HCT116 (cell line): ENCODE measurements around the gene PANX2.

Experiments
- CEBPB ChIP-seq: IDR thresholded peaks from 2 replicates; pipeline ENCODE4 v1.6.1; 2012; ENCODE audit warnings: low read depth
- CTCF ChIP-seq, 3 experiments: fragments of 200-600 bp in 1 of 3; sonication (generic) in 1 of 3; IDR thresholded peaks in 2 of 3; conservative IDR thresholded peaks in 1 of 3; 2 replicates each; pipeline ENCODE4 v1.5.1; 2012 to 2017; ENCODE audit warnings: low read depth in 2 of 3, low read length in 2 of 3, antibody characterized with exemption in 1 of 3, borderline replicate concordance in 1 of 3, control low read depth in 1 of 3, mild to moderate bottlenecking in 1 of 3, mixed read lengths in 1 of 3, mixed run types in 1 of 3, moderate library complexity in 1 of 3; ENCODE audit not compliant: insufficient read depth in 1 of 3
- EZH2 ChIP-seq: fragments of 200-600 bp; sonication (generic); IDR thresholded peaks from 2 replicates; pipeline ENCODE4 v1.6.1; 2017; ENCODE audit warnings: antibody characterized with exemption, mixed run types
- POLR2A ChIP-seq: IDR thresholded peaks from 2 replicates; pipeline ENCODE4 v1.7.0; 2011; ENCODE audit warnings: borderline replicate concordance; ENCODE audit not compliant: insufficient read depth, insufficient read length; ENCODE audit errors: extremely low read depth
- POLR2AphosphoS5 ChIP-seq: IDR thresholded peaks from 2 replicates; pipeline ENCODE4 v1.6.1; 2011; ENCODE audit warnings: mild to moderate bottlenecking, low read depth, low read length, moderate library complexity
- RAD21 ChIP-seq: IDR thresholded peaks from 2 replicates; pipeline ENCODE4 v1.6.1; 2012; ENCODE audit warnings: low read depth, mild to moderate bottlenecking
- REST ChIP-seq: IDR thresholded peaks from 2 replicates; pipeline ENCODE4 v1.6.1; 2012; ENCODE audit warnings: low read depth
- SRF ChIP-seq: IDR thresholded peaks from 2 replicates; pipeline ENCODE4 v1.6.1; 2012; ENCODE audit warnings: low read depth
- TCF7L2 ChIP-seq: IDR thresholded peaks from 2 replicates; pipeline ENCODE4 v1.7.0; 2011; ENCODE audit warnings: borderline replicate concordance, inconsistent platforms; ENCODE audit not compliant: insufficient read depth, insufficient read length; ENCODE audit errors: extremely low read depth
- ZNF274 ChIP-seq: fragments of 200-500 bp; sonication (Bioruptor generic); IDR thresholded peaks from 2 replicates; pipeline ENCODE4 v1.6.1; 2014; ENCODE audit warnings: mild to moderate bottlenecking, low read depth, low read length, inconsistent platforms
- TF ChIP-seq, protein P1 (sequence below): IDR thresholded peaks from 2 replicates; pipeline ENCODE4 v1.6.1; 2011; ENCODE audit warnings: mild to moderate bottlenecking, low read length, moderate library complexity; ENCODE audit not compliant: insufficient replicate concordance; ENCODE audit errors: extremely low read depth

GRCh38 chr22:50215297-50216054 is 44.9 kb downstream of the PANX2 start:
- TF ChIP-seq CEBPB (no peak), POLR2A (no peak), SRF (no peak), CTCF (IDR thresholded peaks at IDR 0.05 in 2 of 3, conservative IDR thresholded peaks at IDR 0.05 in 1 of 3; ENCODE audit: borderline replicate concordance in 1 of 3, insufficient read depth in 1 of 3, low read depth in 2 of 3, low read length in 2 of 3) (no peak), EZH2 (no peak), REST (no peak), RAD21 (no peak), POLR2AphosphoS5 (no peak), ZNF274 (no peak), TCF7L2 (no peak)
- TF ChIP-seq, protein P1, sequence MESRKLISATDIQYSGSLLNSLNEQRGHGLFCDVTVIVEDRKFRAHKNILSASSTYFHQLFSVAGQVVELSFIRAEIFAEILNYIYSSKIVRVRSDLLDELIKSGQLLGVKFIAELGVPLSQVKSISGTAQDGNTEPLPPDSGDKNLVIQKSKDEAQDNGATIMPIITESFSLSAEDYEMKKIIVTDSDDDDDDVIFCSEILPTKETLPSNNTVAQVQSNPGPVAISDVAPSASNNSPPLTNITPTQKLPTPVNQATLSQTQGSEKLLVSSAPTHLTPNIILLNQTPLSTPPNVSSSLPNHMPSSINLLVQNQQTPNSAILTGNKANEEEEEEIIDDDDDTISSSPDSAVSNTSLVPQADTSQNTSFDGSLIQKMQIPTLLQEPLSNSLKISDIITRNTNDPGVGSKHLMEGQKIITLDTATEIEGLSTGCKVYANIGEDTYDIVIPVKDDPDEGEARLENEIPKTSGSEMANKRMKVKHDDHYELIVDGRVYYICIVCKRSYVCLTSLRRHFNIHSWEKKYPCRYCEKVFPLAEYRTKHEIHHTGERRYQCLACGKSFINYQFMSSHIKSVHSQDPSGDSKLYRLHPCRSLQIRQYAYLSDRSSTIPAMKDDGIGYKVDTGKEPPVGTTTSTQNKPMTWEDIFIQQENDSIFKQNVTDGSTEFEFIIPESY: no peak
